Type B pancreatic cell (in vitro differentiated cells): ENCODE measurements around the gene IGF2R. TPM values are rescaled to one million over a fixed set of nuclear protein-coding genes. Genes with fewer than 3 reads are reported as not detected.
A peak's percentile ranks its signal among the peaks of the same experiment; 100 is the strongest.

Experiments used
- DNase-seq: peaks from one replicate; pipeline ENCODE4 v3.0.0; 2021; ENCODE audit warnings: mixed read lengths; ENCODE audit not compliant: unreplicated experiment; ENCODE audit errors: extremely low spot score
- H3K27ac Mint-ChIP-seq: 2 replicates; pipeline ENCODE4 v1.8.0; 2021; ENCODE audit warnings: mild to moderate bottlenecking, mixed read lengths
- H3K27me3 Mint-ChIP-seq: 2 replicates; pipeline ENCODE4 v1.8.0; 2021; ENCODE audit warnings: mixed read lengths
- H3K36me3 Mint-ChIP-seq: 2 replicates; pipeline ENCODE4 v1.8.0; 2021; ENCODE audit warnings: mixed read lengths
- H3K4me1 Mint-ChIP-seq: one replicate; pipeline ENCODE4 v1.8.0; 2021; ENCODE audit warnings: mixed read lengths; ENCODE audit not compliant: unreplicated experiment
- H3K4me3 Mint-ChIP-seq: 2 replicates; pipeline ENCODE4 v1.8.0; 2021; ENCODE audit warnings: mild to moderate bottlenecking, mixed read lengths
- H3K9me3 Mint-ChIP-seq: 2 replicates; pipeline ENCODE4 v1.8.0; 2021; ENCODE audit warnings: mixed read lengths
- CTCF ChIP-seq: fragments of 200-600 bp; sonication (generic); conservative IDR thresholded peaks from 2 replicates; pipeline ENCODE4 v1.5.0; 2021; ENCODE audit warnings: antibody characterized with exemption, mild to moderate bottlenecking
- total RNA-seq: library from RNA; stranded (reverse); gene quantifications from 2 replicates; pipeline ENCODE4 v1.2.1, GENCODE V29; 2021; ENCODE audit warnings: low replicate concordance

IGF2R gene
- total RNA-seq, 1 donor from 2014 or later: 79.8 TPM

- no peaks in the 10 kb centered on the region for H3K9me3 Mint-ChIP-seq
- no peak for TF ChIP-seq CTCF
- peaks cover 7% of the 10 kb centered on the region for H3K27me3 Mint-ChIP-seq
- peaks cover 14% of the 10 kb centered on the region for H3K4me1 Mint-ChIP-seq
- no peak overlapping the region for H3K4me3 Mint-ChIP-seq
- no peaks in the 10 kb centered on the region for H3K36me3 Mint-ChIP-seq
- no peak overlapping the region for H3K27ac Mint-ChIP-seq
- DNase-seq: no peak
Measured at GRCh38 chr6:159948199-159948598, 20.7 kb upstream of the IGF2R start.

- DNase-seq: no peak
- H3K27me3 Mint-ChIP-seq: peaks cover 7% of the 10 kb centered on the region
- no peak overlapping the region for H3K4me3 Mint-ChIP-seq
- no peaks in the 10 kb centered on the region for H3K36me3 Mint-ChIP-seq
- H3K4me1 Mint-ChIP-seq: peaks cover 20% of the 10 kb centered on the region
- H3K27ac Mint-ChIP-seq: peak overlapping the region; percentile 7
- H3K9me3 Mint-ChIP-seq: no peaks in the 10 kb centered on the region
- TF ChIP-seq CTCF: no peak
Measured at GRCh38 chr6:159951772-159952171, 17.1 kb upstream of the IGF2R start.

- H3K4me1 Mint-ChIP-seq: peaks cover 20% of the 10 kb centered on the region
- H3K27ac Mint-ChIP-seq: peak overlapping the region; percentile 7
- TF ChIP-seq CTCF: no peak
- no peak overlapping the region for H3K4me3 Mint-ChIP-seq
- H3K36me3 Mint-ChIP-seq: no peaks in the 10 kb centered on the region
- peaks cover 7% of the 10 kb centered on the region for H3K27me3 Mint-ChIP-seq
- no peaks in the 10 kb centered on the region for H3K9me3 Mint-ChIP-seq
- no peak for DNase-seq
Measured at GRCh38 chr6:159952289-159953005, 16.4 kb upstream of the IGF2R start.

- no peak for TF ChIP-seq CTCF
- DNase-seq: no peak
- Mint-ChIP-seq H3K27me3 (peaks cover 7% of the 10 kb centered on the region), H3K4me1 (peaks cover 20% of the 10 kb centered on the region), H3K27ac (peak overlapping the region; percentile 62), H3K9me3 (no peaks in the 10 kb centered on the region), H3K4me3 (peak overlapping the region; percentile 48), H3K36me3 (no peaks in the 10 kb centered on the region)
Measured at GRCh38 chr6:159953091-159953601, 15.7 kb upstream of the IGF2R start.

- DNase-seq: no peak
- Mint-ChIP-seq H3K27ac (no peak overlapping the region), H3K27me3 (peaks cover 5% of the 10 kb centered on the region), H3K4me3 (no peak overlapping the region), H3K9me3 (peaks cover under 1% of the 10 kb centered on the region), H3K36me3 (no peaks in the 10 kb centered on the region), H3K4me1 (peaks cover 27% of the 10 kb centered on the region)
- TF ChIP-seq CTCF: no peak
Measured at GRCh38 chr6:159955945-159956361, 12.9 kb upstream of the IGF2R start.
